Adrenal gland (tissue), 5 donors: ENCODE data around the gene CFTR.

Experiments used
- POLR2A ChIP-seq, 2 donors: fragments of 450-650 bp; IDR thresholded peaks; one replicate each; pipeline ENCODE4 v1.6.1; 2017; ENCODE audit warnings: antibody characterized with exemption in 2 of 2, mild to moderate bottlenecking in 2 of 2, moderate library complexity in 1 of 2
- TF ChIP-seq, protein P1 (sequence below), 6 experiments: fragments of 450-650 bp in 4 of 6; fragments of 200-600 bp in 2 of 6; sonication (generic) in 1 of 6; IDR thresholded peaks; 1 replicate in 5 of 6; 2 replicates in 1 of 6; pipeline versions ENCODE4 v1.5.1 to v1.8.0; 2016 to 2021; ENCODE audit warnings: antibody characterized with exemption in 6 of 6, mild to moderate bottlenecking in 2 of 6, moderate library complexity in 1 of 6
- donor health status: DM: no; HTN: no; CAD: no.

DNA sequence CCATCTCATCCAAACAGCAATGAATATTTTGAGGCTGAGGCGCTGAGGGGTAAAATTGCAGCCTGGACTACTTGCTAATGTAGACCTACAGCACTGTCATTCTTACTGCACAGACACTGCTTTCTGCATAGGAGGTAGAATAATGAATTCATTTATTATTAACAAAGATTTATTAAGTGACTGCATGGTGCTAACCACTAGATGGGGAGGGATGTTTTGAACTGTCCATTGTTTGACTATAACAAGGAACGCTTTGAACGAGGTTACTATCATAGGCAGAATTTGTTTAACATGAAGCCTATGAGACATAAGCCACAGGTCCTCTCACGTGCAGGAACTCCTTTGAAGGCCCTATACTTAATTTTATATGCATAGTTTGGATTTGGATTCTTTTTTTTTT is 143.8 kb downstream of the CFTR start:
- TF ChIP-seq, protein P1, sequence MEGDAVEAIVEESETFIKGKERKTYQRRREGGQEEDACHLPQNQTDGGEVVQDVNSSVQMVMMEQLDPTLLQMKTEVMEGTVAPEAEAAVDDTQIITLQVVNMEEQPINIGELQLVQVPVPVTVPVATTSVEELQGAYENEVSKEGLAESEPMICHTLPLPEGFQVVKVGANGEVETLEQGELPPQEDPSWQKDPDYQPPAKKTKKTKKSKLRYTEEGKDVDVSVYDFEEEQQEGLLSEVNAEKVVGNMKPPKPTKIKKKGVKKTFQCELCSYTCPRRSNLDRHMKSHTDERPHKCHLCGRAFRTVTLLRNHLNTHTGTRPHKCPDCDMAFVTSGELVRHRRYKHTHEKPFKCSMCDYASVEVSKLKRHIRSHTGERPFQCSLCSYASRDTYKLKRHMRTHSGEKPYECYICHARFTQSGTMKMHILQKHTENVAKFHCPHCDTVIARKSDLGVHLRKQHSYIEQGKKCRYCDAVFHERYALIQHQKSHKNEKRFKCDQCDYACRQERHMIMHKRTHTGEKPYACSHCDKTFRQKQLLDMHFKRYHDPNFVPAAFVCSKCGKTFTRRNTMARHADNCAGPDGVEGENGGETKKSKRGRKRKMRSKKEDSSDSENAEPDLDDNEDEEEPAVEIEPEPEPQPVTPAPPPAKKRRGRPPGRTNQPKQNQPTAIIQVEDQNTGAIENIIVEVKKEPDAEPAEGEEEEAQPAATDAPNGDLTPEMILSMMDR (IDR thresholded peaks at IDR 0.05) = no peak
- TF ChIP-seq POLR2A (IDR thresholded peaks at IDR 0.05) = no peak
